GM19035 (cell line): Measurements from ENCODE around the gene SF3B3.

ENCODE experiments used
- ATAC-seq: cut with Tn5 transposase; IDR thresholded peaks from one replicate; pipeline ENCODE4 v1.9.1; 2021; ENCODE audit not compliant: unreplicated experiment

The SF3B3 gene

DNA sequence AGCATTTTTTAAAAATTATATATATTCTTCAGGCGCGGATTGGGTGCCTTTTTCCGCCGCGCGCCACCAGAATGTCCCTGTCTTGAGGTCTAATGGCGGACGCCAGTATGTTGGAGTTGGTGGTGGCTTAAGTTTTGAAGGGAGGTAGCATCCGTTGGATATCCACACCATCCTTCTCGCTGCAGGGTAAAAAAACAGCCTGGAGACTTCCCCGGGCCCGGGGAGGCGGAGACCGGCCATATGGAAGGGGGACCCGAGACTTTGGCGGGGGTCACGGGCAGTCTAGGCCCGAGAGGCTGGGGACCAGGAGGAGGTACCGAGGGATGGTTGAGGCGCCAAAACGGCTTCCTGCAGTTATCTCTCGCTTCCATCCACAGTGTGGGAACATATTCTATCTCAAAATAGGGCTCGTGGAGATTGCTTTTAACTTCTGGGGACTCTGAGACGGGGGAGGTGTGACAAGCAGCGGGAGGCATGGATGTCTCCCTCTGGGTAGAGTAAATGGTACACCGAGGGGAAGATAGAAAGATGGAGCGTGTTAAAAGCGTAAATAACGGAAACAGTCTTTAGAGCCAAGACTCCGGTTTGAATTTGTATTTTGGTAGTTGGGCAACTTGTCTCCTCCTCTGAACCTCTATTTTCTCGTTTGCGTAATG lies at the start of gene SF3B3:
TSS of gene SF3B3 (plus strand) at position 74 of the 656 bp plus-strand sequence. CDS start 2,841 bp downstream, outside the sequence.
- peak; percentile 46 for ATAC-seq

DNA sequence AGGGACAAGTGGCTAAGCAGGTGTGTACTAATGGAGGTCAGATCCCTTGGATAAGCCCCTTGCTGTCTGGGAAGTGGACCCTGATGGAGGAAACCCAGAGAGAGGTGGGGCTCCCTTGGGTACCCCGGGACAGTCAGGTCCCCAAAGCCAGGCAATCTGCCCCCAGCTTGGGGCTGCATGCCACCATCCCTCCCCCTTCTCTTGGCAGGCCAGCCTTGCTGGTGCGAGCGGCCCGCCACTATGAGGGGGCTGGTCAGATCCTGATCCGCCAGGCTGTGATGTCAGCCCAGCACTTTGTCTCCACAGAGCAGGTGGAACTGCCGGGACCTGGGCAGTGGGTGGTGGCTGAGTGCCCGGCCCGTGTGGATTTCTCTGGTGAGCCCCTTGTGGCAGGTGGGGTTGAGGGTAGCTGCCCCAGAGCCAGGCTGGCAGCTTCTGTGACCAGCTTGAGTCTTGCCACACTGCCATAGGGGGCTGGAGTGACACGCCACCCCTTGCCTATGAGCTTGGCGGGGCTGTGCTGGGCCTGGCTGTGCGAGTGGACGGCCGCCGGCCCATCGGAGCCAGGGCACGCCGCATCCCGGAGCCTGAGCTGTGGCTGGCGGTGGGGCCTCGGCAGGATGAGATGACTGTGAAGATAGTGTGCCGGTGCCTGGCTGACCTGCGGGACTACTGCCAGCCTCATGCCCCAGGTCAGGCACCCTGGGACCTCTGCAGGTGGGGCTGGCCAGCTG lies 49.1 kb upstream of the SF3B3 start:
- ATAC-seq: no peak

DNA sequence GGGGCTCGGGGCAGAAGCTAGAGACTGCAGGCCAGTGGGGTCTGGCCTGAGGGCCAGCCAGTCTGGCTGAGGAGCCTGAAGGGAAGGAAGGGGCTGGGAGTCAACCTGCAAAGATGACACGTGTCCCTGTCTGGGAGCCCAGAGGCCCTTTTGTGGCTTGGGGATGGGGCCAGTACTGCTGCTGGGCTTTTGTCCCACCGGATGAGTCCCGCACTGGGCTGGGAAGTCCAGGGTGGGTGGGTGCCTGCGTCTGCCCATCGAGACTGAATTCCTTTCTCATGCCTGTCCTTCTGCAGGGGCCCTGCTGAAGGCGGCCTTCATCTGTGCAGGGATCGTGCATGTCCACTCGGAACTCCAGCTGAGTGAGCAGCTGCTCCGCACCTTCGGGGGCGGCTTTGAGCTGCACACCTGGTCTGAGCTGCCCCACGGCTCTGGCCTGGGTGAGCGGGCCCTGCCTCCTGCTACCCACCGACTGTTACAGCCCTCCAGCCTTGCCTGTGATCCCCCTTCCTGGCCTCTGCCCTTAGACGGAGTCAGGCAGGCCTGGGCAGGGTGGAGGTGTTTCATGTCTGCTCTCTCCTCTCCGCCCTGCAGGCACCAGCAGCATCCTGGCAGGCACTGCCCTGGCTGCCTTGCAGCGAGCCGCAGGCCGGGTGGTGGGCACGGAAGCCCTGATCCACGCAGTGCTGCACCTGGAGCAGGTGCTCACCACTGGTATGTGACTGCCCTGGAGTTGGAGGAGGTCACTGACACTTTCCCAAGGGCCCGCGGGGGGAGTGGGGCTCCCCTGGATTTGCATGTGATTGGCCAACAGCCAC lies 48.4 kb upstream of the SF3B3 start:
- ATAC-seq: no peak

DNA sequence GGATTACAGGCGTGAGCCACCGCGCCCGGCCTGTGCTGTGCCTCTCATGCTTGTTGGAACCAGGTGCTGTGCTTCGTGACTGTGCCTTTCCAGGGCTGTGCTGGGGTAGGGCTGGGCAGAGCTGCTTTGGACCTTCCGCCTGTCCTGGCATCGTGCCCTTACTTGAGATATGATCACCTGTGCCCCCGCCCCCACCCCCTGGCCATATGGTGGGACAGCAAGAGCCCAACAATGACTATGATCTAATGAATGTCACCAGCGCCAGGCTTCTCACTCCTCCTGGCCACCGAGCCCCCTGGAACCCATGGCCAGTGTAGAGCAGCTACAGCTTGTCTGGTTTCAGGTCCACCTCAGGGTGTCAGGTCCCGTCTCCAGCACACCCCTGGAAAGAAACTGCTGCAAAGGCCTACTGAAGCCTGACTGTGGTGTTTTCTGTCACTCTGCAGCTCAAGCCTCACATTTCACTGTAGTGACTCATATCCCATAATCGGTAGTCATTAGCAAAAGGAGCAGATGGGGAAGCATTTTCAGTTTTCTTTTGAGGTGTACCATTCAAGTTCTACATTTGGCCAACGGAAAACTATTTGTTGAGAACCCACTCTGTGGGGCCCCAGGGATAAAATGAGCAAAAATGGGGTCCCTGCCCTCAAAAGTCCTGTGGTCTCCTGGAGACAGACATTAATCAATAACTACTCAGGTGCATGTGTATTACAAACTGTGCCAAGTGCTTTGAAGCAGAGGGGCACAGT lies 47.2 kb upstream of the SF3B3 start:
- ATAC-seq: peak; percentile 85

DNA sequence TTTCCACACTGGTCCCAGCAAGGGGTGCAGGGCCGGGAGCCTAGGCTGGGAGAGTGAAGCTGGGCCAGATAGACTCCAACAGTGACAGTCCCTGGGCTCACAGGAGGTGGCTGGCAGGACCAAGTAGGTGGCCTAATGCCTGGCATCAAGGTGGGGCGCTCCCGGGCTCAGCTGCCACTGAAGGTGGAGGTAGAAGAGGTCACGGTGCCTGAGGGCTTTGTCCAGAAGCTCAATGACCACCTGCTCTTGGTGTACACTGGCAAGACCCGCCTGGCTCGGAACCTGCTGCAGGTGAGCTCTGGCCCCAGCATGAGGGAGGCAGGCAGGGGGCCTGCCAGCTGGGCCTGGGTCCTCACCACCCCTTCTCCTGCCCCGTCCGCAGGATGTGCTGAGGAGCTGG lies 45.4 kb upstream of the SF3B3 start:
- ATAC-seq: no peak

DNA sequence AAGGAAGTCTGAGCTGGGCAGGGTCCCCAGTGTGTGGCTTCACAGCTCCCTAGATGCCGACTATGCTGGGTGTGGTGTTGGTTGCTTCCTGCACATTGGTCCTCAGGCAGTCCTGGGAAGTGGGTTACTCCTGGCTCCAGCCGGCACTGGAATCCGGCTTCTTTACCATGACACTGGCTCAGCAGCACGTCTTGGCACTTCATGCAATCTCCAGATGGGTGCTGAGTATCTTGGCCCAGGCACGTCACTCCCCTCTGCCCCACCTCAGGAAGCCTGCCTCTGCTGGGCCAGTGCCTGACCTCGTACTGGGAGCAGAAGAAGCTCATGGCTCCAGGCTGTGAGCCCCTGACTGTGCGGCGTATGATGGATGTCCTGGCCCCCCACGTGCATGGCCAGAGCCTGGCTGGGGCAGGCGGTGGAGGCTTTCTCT lies 44.7 kb upstream of the SF3B3 start:
- no peak for ATAC-seq

DNA sequence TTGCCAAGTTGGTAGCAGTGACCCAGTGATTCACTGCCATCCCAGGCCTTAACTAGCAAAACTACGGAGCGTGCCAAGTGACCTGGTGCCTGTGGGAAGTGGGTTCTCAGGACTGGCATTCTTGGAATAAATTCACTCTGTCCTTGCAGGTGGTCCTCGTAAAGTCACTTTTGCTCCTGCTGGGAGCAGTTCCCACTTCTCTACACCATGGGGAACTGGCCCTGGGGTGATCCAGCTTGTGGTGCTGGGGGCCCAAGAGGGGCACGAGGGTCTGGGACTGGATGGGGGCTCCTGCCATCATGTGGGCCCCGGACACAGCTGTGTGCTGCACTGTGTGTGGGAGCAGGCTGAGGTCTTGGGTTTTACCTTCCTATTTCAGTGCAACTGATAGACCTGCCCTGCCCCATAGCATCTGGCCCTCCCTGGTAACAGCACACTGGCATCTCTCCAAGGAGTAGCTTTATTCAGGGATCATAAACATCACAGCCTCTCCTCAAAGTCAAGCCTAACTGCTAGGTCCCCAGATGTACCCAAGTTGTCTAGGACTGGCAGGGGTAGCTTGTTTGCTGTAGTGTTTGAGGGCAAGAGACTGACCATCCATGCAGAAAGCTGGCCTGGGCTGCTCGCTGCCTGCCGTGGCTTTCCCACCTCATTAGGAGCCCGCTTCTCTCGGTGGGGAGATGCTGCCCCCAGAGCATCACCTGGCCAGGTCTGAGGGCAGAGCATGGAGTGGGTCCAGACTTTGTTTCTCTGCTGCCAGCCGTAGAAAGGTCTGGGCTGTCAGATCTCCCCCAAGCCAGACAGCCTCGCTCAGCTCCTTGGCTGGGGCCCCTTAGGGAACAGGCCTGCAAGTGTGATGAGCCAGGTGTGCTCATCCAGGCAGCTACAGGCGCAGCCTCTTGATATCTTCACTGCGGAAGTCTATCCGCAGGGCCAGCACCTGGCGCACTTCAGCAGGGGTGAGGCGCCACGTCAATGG lies 43.2 kb upstream of the SF3B3 start:
- no peak for ATAC-seq

DNA sequence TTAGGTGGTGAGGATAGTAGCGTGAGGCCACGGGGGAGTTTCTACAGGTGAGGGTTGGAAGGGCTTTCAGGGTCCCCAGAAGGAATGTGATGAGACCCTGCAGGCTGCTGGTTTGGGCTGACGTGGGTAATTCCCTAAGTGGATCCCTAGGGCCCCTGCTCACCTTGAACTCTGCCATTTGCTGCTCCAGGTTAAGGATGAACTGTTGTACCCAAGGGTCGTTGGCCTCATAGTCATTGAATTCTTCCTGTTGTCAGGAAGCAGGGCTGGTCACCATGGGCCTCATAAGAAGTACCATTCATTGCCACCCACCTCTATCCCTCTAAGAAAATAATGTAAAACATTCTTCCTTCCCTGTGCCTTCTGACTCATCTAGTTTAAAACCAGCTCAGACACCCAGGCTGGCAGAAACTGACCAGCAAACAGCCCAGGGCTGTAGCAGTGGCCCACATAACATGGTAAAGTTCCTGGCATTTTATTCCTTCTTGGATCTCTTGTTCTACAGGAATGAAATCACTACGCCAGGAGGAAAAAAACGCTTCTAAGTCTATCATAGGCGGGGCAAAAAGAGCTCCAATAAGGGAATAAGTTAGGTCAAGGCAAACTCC lies 41.6 kb upstream of the SF3B3 start:
- no peak for ATAC-seq

DNA sequence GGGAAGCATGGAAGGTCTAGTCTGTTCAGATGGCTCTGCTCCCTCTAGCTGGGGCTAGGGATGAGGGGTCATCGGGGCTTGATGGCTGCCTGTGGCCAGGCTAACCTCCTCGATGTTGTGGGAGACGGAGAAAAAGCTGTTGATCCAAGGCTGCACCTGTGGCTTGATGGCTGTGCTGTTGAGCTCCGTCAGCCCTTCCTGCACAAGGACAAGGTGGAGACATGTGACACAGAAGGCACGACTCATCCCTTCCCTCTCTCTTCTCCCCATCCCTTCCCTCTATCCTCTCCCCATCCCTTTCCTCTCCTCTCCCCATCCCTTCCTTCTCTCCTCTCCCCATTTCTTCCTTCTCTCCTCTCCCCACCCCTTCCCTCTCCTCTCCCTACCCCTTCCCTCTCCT lies 41.0 kb upstream of the SF3B3 start:
- ATAC-seq: no peak

DNA sequence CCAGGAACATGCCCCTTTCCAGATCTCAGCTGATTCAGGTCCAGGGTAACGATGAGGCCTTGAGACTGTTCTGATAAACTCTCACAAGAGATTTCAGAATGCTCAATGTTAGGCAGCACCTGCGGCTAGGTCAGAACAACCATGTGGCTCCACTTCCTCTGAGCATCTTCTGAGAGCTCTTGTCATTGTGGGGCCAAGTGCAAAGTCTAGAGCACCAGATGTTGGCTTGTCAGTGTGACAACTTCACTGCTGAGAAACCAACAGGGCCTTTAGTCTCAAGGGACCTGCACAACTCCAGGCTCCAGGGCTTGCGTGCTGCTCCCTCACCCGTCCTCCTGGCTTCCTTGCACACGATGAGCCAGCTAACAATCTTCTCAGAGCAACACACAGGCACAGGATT lies 40.2 kb upstream of the SF3B3 start:
- ATAC-seq: no peak

DNA sequence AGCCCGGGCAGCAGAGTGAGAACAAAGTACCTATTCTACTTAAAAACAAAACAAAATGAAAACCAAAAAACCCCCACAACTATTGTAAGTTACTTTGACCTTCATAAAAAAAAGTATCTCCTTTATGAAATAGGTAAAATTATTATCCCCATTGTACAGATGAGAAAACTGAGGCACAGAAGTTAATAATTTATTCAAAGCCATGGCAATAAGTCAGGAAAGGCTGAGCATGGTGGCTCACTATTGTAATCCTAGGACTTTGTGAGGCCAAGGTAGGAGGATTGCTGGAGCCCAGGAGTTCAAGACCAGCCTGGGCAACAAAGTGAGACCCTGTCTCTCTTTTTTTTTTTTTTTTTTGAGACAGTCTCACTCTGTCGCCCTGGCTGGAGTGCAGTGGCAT lies 38.7 kb upstream of the SF3B3 start:
- ATAC-seq: no peak

DNA sequence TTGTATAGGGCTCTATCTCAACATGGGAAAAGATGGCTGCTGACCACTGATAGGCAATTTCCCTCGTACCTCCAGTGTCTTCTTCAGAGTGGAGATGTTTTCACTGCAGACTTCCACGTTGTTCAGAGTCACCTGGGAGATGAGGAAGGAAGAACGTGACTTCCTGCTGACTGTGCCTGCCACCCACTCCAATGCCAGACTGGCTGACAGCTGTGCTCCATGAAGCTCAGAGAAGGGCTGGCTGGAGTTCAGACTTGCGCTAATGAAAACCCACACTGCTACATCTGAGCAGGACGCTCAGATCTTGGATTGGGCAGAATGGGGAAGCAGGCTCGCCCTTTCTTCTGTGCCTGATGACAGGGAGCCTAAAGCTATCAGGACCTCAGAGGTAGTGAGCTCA lies 33.4 kb upstream of the SF3B3 start:
- no peak for ATAC-seq

DNA sequence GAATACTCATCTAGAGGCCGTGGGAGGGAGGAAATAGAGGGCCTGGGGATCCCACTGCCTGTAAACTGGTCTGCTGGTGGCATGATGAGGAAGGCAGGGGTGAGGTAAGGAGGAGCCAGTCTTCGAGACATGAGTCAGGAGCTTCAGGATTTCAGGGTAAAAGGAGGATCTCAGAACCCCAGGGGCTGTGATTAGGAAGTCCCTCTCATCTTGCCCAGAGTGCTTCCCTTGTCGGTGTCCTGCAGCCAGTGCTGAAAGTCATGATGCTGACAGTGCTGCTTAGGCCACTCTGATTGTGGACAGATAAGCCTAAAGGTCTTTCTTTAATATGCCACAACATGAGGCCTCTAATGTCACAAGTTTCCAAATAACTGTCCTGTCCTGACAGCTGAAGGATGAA lies 29.8 kb upstream of the SF3B3 start:
- no peak for ATAC-seq

DNA sequence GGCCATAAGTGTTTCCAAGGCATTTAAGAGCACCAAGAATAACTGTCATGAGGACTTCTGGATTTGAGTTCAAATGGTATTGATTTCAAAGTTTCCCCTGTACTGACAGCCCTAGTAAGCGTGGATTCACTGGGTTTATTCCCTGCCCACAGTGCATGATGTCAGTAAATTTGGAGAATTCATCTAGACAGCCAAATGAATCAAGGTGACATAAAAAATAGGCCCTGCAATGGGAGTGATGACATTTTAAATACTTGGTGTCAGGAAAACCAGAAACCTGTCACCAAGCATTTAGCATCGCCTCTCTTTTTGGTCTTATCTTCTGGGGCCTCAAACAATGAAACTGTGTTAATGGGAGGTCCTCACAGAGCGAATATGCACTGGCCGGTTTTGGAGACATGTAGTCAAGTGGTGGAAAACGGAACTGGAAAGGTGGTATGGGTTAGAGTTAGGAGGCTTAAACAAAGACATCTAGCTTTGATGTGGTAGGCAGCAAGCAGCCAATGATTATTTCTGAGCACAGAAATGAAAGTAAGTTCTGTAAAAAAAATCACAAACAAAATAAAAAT lies 29.3 kb upstream of the SF3B3 start:
- ATAC-seq: no peak

DNA sequence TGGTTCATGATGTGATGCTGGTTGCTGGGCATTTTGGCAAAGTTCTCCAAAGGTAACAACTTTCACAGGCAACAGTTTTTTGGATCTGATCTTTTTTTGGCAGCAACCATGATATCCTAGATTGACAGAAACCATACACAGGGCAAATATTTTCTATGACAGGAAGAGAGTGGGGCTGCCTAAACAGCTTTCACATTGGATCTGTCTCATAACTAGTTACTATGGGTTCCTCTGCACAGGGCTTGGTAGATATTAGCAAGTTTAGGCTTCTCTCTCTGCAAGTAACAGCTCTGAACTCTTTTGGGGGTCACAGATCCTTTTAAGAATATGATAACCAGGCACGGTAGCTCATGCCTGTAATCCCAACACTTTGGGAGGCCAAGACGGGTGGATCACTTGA lies 28.8 kb upstream of the SF3B3 start:
- no peak for ATAC-seq

DNA sequence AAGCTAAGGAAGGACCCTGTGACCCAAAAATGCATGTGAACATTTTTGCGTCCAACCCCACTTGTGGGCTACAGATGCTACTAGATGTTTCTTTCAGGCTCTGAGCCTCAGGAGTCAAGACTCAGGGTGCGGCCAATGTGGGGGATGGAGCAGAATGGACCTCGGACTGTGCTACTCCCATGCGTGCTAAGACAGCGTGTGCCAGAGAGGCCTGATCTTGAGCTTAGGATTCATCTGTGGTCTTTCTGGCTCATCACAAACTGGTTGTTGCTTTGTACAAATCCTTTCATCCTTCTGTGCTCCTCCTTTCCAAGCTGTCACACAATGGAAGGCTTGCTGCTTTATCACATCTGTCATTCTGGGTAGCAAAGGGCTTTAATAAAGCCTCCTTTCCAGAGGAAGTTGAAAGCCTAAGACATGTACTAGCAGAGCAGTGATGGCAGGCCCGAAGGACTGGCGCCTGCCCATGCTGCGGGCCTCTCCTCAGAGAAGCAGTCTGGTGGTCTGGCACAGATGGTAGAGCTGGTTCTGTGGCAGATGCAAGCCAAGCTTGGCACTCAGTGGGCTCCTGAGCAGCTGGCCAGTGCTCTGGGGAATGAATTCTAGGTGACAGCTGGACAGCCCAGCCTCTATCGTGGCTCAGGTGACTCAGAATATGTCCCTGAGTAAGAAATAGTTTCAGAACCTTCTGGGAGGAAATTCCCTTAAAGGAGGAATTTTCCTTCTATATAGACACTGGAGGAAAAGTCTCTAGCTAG lies 28.0 kb upstream of the SF3B3 start:
- ATAC-seq: no peak

DNA sequence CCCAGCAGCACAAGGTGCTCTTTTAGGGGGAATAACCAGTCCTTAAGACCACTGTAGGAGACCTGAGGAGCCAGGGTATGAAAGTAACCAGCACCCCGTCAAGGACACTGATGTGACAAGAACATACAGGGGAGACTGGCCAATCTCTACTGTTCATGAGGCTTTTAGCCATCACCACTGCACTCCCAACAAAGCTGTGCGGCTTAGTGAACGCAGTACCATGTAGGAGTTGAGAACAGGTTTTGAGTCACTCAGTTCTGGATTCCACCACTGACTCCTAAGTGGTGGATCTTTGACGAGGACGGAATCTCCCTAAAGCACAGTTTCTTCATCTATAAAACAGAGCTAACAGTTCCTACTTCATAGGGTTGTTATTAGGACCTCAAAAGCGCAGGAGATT lies 27.1 kb upstream of the SF3B3 start:
- no peak for ATAC-seq

DNA sequence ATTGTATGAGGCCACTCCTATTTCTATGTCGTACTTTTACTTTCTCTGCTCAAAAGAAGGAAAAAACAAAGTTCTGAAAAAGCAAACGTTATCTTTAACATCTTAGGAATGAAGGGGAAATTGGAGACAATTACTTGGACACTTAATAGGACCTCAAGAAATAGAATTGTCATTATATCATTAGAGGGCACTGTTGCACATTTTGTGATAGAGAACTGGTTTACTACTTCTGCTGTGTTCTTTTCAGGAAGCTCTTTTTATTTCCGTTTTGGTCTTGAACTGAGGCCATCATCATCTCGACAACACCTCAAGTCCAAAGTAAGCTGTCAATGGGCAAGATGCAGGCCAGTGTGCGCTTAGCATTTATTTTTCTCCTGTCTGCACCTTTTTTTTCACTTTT lies 14.9 kb upstream of the SF3B3 start:
- no peak for ATAC-seq

DNA sequence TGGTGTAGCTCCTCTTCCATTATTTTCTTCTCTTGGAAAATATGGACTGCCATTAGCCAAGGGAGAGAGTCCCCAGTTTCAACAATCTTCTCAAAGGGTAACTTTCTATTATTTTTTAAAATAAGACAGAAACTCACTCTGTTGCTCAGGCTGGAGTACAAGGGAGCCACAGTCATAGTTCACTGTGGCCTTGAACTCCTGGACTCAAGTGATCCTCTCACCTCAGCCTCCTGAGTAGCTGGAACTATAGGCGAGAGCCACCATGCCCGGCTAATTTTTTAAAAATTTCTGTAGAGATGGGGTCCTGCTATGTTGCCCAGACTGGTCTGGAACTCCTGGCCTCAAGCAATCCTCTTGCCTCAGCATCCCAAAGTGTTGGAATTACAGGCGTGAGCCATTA lies 13.4 kb upstream of the SF3B3 start:
- no peak for ATAC-seq
